Activated CD8-positive, alpha-beta memory T cell treated with anti-CD3 and anti-CD28 coated beads, Interleukin-2, amount 50 U/mL, for 4 hours (primary cell): ENCODE data around the gene TIGD3.
"Not testable (repeated sequence)": the region's sequence is repeated elsewhere in the genome, so short reads cannot be mapped to it uniquely, and the experiment has no call there.

ENCODE experiments used
- DNase-seq: peaks from one replicate; pipeline ENCODE4 v3.0.0-alpha.2; 2020

Gene TIGD3

DNA sequence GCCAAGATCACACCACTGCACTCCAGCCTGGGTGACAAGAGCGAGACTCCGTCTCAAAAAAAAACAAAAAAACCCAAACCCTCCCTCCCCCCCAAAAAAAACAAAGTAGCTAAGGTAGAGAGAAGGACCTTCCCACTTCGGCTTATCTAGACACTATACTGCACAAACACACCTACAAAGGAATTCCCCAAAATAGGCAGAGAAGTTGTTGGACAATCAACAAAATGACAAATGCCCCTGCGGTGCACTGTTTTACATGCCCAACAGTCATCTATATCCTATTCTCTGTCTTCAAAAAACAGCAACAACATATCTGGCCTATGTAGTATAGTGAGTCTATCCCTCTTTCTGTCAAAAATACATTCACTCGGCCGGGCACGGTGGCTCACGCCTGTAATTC lies 27.5 kb upstream of the TIGD3 start:
- no peak for DNase-seq

DNA sequence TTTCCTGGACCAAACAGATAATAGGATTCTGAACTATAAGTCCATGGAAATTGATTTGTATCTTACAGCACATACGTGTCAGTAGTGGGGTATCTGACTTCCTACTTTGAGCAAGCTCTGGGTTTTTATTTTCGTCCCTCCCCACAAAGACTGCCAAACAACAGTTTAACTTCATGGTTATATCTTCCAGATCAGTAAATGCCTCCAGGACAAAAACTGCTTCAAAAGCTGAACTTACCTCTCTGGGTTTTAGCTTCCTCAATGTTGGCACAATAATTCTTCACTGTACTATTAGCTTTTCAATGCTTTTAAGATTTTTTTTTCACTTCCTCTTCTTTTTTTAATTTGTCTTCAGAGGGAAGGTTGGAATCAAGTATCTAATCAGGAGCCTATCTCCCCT lies 25.1 kb upstream of the TIGD3 start:
- DNase-seq, result no peak

- peak; percentile 83 for DNase-seq
These were observed 24.6 kb upstream of the TIGD3 start for GRCh38 chr11:65329944-65330403.

DNA sequence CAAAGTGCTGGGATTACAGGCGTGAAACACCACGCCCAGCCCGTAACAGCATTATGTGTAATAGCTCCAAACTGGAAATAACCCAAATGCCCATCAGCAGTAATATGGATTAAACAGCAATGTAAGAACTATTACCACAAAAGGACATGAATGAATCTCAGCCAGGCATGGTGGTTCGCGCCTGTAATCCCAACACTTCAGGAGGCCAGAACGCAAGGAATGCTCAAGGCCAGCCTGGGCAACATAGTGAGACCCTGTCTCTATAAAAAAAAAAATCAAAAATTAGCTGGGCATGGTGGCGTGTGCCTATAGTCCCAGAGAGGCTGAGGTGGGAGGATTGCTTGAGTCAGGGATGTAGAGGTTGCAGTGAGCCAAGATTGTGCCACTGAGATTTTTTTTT lies 24.0 kb upstream of the TIGD3 start:
- DNase-seq, result no peak

- not testable (repeated sequence) for DNase-seq
These were observed 22.0 kb upstream of the TIGD3 start for GRCh38 chr11:65332591-65332990.

- no peak for DNase-seq
These were observed 19.8 kb upstream of the TIGD3 start for GRCh38 chr11:65334696-65335295.

GRCh38 chr11:65338676-65339075 lies 15.9 kb upstream of the TIGD3 start:
- no peak for DNase-seq

DNA sequence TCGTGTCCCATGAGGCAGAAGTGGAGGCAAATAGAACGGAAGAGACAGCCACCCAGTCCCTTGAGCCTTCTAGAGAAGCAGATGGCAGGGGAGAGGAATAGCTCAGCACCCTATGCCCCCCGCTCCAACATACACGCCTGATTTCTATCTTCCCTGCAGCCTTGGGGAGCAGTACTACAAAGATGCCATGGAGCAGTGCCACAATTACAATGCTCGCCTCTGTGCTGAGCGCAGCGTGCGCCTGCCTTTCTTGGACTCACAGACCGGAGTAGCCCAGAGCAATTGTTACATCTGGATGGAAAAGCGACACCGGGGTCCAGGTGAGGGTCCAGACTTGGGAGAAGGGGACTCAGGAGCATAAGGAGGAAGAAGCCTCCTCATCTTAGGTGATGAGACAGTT lies 14.3 kb upstream of the TIGD3 start:
- no peak for DNase-seq

DNA sequence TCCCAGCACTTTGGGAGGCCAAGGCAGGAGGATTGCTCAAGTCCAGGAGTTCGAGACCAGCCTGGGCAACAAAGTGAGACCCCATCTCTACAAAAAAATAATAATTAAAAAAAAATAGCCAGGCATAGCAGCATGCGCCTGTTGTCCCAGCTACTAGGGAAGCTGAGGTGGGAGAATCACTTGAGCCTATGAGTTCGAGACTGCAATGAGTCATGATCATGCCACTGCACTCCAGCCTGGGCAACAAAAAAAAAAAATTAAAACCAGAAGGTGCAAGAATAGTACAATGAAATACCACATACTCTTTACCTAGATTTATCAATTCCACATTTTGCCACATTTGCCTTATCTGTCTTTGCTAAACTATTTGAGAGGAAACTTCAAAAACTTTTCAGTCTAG lies 12.7 kb upstream of the TIGD3 start:
- DNase-seq, result no peak

GRCh38 chr11:65351511-65351910 lies 3.0 kb upstream of the TIGD3 start:
- DNase-seq, result no peak

- no peak for DNase-seq
These were observed 1.8 kb upstream of the TIGD3 start for GRCh38 chr11:65352783-65353182.

GRCh38 chr11:65353376-65353775 lies 1.2 kb upstream of the TIGD3 start:
- no peak for DNase-seq

DNA sequence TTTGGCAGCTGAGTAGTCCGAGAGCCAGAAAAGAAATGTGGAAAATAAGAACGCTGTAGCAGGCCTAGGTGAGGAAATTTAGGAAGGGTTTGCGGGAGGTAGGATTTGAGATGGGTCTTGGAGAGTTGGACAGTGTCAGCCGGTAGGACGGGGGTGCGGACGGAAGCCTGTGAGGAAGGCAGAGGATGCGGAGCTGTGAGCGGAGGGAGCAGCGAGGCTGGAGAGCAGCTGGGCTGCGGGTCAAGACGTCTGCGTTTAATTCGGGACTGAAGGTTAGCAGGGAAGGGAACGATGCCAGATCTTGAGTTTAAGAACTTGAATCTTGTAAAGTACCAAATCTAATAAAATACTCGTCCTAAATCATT lies 669 bp upstream of the TIGD3 start:
- no peak for DNase-seq

DNA sequence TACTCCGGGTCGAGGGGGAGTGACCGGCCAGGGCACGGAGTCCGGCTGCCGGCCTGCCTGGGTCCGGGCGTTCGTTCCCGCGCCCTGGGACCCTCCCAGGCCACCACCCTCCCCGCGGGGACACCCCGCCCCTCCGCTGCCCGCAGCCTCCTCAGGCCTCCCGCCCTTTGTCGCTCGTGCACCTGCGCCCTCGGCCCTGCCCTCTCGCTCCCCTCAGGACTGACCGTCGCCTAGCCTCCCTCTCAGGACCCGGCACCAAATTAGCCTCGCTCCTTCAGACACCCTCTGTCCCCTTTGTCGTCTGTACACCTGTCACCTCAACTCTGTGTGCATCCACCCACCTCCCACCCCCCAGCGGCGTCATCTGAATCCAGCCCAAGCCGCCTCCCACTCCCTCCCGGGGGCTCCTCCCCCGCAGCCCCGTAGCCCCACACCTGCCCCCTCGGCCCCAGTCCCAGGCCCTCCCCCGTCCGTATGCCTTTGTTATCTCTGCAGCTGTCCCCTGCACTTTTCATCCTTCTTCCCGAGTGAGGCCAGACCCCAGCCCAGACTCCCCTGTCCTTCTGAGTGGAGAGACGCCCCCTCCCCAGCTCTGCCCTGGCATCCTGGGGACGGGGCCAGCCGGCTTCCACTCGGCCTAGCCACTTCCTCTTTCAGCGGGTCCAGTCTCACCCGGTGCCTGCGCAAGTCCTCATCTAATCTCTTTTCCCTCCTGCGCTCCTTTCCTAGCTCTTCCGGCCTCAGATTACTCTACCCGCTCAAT lies 643 bp downstream of the TIGD3 start:
- DNase-seq, result peak; percentile 66

DNA sequence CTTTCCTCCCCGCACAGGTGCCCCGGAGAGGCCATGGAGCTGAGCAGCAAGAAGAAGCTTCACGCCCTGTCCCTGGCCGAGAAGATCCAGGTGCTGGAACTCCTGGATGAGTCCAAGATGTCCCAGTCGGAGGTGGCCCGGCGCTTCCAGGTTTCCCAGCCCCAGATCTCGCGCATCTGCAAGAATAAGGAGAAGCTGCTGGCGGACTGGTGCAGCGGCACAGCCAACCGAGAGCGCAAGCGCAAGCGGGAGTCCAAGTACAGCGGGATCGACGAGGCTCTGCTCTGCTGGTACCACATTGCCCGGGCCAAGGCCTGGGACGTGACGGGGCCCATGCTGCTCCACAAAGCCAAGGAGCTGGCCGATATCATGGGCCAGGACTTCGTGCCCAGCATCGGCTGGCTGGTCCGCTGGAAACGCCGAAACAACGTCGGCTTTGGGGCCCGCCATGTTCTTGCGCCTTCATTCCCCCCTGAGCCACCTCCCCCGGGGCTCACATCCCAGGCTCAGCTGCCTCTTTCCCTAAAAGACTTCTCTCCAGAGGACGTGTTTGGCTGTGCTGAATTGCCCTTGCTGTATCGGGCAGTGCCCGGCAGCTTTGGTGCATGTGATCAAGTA lies 1.3 kb downstream of the TIGD3 start:
- DNase-seq, result no peak

GRCh38 chr11:65356394-65356972 lies 1.9 kb downstream of the TIGD3 start:
- DNase-seq, result no peak

DNA sequence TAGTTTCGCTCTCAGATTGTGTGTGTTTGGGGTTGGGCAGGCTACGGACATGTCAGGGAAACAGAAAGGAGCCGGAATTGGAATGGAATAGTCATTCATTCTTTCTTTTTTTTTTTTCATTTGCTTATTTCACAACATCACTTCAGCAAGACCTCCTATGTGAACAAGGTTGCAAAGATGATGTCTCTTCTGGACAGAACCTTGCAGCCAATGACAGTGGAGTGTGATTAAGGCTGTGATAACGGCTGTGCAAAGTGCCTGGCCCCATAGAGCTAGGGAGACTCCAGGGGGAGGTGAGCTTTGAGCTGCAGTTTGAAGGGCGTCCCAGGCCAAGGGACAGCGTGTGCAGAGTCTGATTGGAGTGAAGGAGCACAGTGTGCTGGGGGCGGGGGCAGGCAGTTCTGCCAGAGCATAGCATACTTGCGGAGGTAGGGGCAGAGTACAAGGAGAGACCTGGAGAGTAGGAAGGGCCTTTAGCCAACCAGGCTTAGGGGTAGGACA lies 3.4 kb downstream of the TIGD3 start:
- DNase-seq, result no peak

DNA sequence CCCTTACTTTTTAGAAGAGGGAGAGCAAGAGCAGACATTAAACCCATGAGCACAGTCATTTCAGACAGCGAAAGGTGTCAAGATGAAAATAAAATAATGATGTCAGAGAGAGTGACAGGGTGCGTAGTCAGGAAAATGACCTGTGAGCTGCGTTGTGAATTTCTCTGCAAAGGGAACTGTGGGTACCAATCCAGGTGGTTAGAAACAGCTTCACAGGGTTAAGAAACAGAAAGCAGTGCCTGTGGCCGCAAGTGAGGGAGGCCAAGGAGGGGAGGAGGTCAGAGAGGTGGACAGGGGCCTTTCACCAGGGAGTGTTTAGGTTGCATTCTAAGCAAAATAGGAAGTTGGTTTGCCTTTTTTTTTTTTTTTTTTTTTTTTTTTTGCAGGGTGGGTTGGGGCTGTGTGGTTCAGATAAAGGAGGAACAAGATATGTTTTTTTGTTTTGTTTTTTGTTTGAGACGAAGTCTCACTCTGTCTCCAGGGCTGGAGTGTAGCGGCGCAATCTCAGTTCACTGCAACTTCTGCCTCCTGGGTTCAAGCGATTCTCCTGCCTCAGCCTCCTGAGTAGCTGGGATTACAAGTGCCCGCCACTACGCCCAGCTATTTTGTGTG lies 7.9 kb downstream of the TIGD3 start:
- DNase-seq, result no peak

GRCh38 chr11:65362966-65363365 lies 8.4 kb downstream of the TIGD3 start:
- no peak for DNase-seq

DNA sequence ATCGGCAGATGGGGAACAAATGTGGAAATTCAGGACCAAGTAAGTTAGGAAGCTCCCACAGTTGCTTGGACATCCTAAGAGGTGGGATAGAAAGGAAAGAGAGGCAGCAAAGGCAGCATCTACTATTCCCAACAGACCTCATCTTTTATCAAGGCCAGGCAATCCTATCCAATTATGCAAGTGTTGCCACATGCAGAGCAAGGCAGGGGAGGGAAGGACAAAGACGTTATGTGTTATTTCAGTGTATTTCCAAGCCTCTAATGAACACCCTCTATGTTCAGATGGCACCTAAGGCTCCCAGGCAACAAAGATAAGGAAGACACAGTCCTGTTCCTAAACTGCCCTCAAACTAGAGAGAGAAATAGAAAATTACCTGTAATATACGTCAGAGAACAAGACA lies 9.2 kb downstream of the TIGD3 start:
- DNase-seq, result no peak

DNA sequence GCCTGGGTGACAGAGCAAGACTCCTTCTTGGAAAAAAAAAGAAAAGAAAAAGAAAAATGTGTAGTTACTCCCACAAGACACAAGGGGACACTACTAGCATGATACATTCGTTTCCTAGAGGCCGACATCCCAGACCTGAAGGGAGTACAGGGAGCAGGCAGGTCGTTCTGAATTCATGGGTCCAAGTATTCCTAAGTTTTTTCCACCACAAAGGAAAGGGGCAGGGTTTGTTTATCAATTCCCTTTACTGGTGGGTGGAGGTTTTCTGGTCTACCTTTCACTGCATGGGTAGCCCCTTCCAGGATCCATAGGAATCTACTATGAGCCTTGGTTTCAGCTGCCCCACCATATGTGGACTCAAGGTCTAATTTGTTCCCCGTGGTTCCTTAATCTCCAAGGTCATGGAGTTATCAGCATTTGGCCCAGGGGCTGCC lies 11.8 kb downstream of the TIGD3 start:
- no peak for DNase-seq

DNA sequence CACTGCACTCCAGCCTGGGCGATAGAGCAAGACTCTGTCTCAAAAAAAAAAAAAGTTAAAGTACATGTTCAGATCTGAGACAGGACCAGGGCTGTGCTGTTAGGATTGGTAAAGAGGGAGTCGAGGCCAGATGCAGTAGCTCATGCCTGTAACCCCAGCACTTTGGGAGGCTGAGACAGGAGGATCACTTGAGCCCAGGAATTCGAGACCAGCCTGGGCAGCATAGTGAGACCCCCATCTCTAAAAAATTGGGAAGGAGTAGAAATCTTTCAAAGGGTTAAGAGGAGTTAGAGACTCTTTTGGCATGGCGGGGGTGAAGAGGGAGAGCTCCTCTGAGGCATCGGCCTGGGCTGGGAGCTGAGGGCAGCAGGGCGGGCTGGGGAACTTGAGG lies 16.1 kb downstream of the TIGD3 start:
- DNase-seq, result no peak

- DNase-seq, result no peak
These were observed 19.5 kb downstream of the TIGD3 start for GRCh38 chr11:65373839-65374580.
